ENCODE data around the gene TMED9.

TMED9 gene

GRCh38 chr5:177591690-177592009 lies 353 bp upstream of the TMED9 start:
- no peak for TF ChIP-seq POU6F1 (CRISPR knock-in tag; IDR thresholded peaks at IDR 0.05; ENCODE audit: borderline replicate concordance, low read depth)
- ATAC-seq = no peak

- TF ChIP-seq SNAI2 (CRISPR knock-in tag; IDR thresholded peaks at IDR 0.05) (no peak), ZFP30 (CRISPR knock-in tag; IDR thresholded peaks at IDR 0.05) (no peak), POU6F1 (CRISPR knock-in tag; IDR thresholded peaks at IDR 0.05; ENCODE audit: borderline replicate concordance, low read depth) (no peak), GLIS3 (CRISPR knock-in tag; IDR thresholded peaks at IDR 0.05) (no peak), ZNF70 (CRISPR knock-in tag; IDR thresholded peaks at IDR 0.05) (no peak), ESRRG (CRISPR knock-in tag; IDR thresholded peaks at IDR 0.05) (no peak), PATZ1 (CRISPR knock-in tag; IDR thresholded peaks at IDR 0.05; ENCODE audit: borderline replicate concordance) (no peak), ARNTL (CRISPR knock-in tag; IDR thresholded peaks at IDR 0.05; ENCODE audit: borderline replicate concordance, low read depth) (no peak), ISL1 (CRISPR knock-in tag; IDR thresholded peaks at IDR 0.05) (no peak), RARB (CRISPR knock-in tag; IDR thresholded peaks at IDR 0.05) (no peak), ZC3H10 (CRISPR knock-in tag; IDR thresholded peaks at IDR 0.05) (no peak), PPARA (CRISPR knock-in tag; IDR thresholded peaks at IDR 0.05; ENCODE audit: borderline replicate concordance) (no peak), BACH2 (CRISPR knock-in tag; IDR thresholded peaks at IDR 0.05; ENCODE audit: borderline replicate concordance) (no peak), ZNF565 (CRISPR knock-in tag; conservative IDR thresholded peaks at IDR 0.05; ENCODE audit: low read depth) (no peak), TOX (CRISPR knock-in tag; IDR thresholded peaks at IDR 0.05; ENCODE audit: borderline replicate concordance) (no peak), TCF4 (CRISPR knock-in tag; IDR thresholded peaks at IDR 0.05; ENCODE audit: borderline replicate concordance) (no peak), TSHZ2 (CRISPR knock-in tag; IDR thresholded peaks at IDR 0.05) (no peak), CREB5 (CRISPR knock-in tag; IDR thresholded peaks at IDR 0.05; ENCODE audit: low read depth) (no peak)
- ATAC-seq = no peak
These were observed 902 bp downstream of the TMED9 start for GRCh38 chr5:177592905-177593304.

GRCh38 chr5:177593511-177593910 lies 1.5 kb downstream of the TMED9 start:
- no peak for ATAC-seq
- TF ChIP-seq ZFP30 (CRISPR knock-in tag; IDR thresholded peaks at IDR 0.05) = no peak
- TF ChIP-seq OSR1 (CRISPR knock-in tag; IDR thresholded peaks at IDR 0.05) = no peak
- TF ChIP-seq PATZ1 (CRISPR knock-in tag; IDR thresholded peaks at IDR 0.05; ENCODE audit: borderline replicate concordance) = no peak
- TF ChIP-seq ESRRG (CRISPR knock-in tag; IDR thresholded peaks at IDR 0.05) = no peak
- TF ChIP-seq TCF4 (CRISPR knock-in tag; IDR thresholded peaks at IDR 0.05; ENCODE audit: borderline replicate concordance) = no peak
- no peak for TF ChIP-seq GLIS3 (CRISPR knock-in tag; IDR thresholded peaks at IDR 0.05)
- no peak for TF ChIP-seq CREB5 (CRISPR knock-in tag; IDR thresholded peaks at IDR 0.05; ENCODE audit: low read depth)
- TF ChIP-seq TSHZ2 (CRISPR knock-in tag; IDR thresholded peaks at IDR 0.05) = no peak
- no peak for TF ChIP-seq RARB (CRISPR knock-in tag; IDR thresholded peaks at IDR 0.05)
- TF ChIP-seq CSDC2 (CRISPR knock-in tag; IDR thresholded peaks at IDR 0.05) = no peak
- no peak for TF ChIP-seq BACH2 (CRISPR knock-in tag; IDR thresholded peaks at IDR 0.05; ENCODE audit: borderline replicate concordance)
- no peak for TF ChIP-seq SNAI2 (CRISPR knock-in tag; IDR thresholded peaks at IDR 0.05)

All from SK-N-SH treated with all-trans-retinoic acid at 6 μM for 48 hours (cell line).